SU-DHL-6 (cell line): ENCODE measurements around the gene CRYZ.

Source experiments
- EZH2phosphoT487 ChIP-seq: fragments of 200-600 bp; sonication (generic), shearing (Covaris generic); conservative IDR thresholded peaks from 2 replicates; pipeline ENCODE4 v1.6.1; 2018; ENCODE audit warnings: mild to moderate bottlenecking, antibody characterized with exemption, low read length, moderate library complexity, mixed read lengths
- TF ChIP-seq, protein P1 (sequence below): fragments of 200-600 bp; sonication (generic); IDR thresholded peaks from one replicate; pipeline ENCODE4 v1.5.1; 2017; ENCODE audit warnings: antibody characterized with exemption, mild to moderate bottlenecking, low read length, moderate library complexity; ENCODE audit not compliant: insufficient read depth, poor library complexity, severe bottlenecking

DNA sequence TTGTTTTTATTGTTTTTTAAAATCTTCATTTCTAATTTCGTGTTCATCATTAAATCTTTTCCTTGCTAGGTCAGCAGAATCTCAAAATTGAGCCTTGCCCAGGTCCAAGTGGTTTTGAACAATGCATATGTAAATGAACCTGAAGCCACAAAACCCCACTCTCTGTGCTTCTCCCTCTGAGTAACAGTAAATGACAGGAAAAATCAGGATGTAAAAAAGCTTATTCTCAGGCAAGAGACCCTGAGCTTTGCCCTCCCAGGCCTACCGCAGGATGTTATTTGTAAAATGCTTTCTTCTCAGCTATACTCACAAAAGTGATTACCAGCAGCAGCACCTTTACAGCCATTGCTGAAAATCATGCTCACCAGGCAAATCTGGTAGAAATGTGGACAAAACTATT, 47.7 kb upstream of the CRYZ start:
- TF ChIP-seq, protein P1, sequence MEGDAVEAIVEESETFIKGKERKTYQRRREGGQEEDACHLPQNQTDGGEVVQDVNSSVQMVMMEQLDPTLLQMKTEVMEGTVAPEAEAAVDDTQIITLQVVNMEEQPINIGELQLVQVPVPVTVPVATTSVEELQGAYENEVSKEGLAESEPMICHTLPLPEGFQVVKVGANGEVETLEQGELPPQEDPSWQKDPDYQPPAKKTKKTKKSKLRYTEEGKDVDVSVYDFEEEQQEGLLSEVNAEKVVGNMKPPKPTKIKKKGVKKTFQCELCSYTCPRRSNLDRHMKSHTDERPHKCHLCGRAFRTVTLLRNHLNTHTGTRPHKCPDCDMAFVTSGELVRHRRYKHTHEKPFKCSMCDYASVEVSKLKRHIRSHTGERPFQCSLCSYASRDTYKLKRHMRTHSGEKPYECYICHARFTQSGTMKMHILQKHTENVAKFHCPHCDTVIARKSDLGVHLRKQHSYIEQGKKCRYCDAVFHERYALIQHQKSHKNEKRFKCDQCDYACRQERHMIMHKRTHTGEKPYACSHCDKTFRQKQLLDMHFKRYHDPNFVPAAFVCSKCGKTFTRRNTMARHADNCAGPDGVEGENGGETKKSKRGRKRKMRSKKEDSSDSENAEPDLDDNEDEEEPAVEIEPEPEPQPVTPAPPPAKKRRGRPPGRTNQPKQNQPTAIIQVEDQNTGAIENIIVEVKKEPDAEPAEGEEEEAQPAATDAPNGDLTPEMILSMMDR = no peak
- no peak for TF ChIP-seq EZH2phosphoT487
